ENCODE data around the gene KRTAP10-8.

DNA sequence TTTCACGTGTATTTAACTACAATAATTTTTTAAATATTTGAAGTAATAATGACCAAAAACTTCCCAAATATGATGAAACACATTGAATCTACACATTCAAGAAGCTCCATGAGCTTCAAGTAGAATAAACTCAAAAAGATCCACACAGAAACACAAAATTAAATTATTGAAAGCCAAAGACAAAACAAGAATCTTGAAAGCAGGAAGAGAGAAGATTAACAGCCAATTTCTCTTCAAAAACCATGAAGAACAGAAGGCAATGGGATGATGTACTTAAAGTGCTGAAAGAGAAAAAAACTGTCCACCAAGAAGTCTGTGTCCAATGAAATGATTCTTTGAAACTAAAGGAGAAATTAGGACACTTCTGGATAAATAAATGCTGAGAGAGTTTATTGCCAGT is 20.2 kb downstream of the KRTAP10-8 start:
- TF ChIP-seq GATA2 (IDR thresholded peaks at IDR 0.05; ENCODE audit: low read depth, low read length) (no peak), GATA3 (IDR thresholded peaks at IDR 0.05; ENCODE audit: low read depth, low read length) (no peak)
